ENCODE data around the gene ST6GALNAC4.

The ST6GALNAC4 gene

GRCh38 chr9:127896395-127897192, 20.2 kb downstream of the ST6GALNAC4 start:
- ChIA-PET POLR2A (no interaction called here), CTCF (interaction anchor here (0.7 to 1.6 kb wide), 5 partner anchors 12 to 162 kb away, joined by 3 to 5 read pairs (median 3); partner anchors contain the start of gene TOR2A)
- no peak for TF ChIP-seq CTCF (IDR thresholded peaks at IDR 0.05; ENCODE audit: control extremely low read depth, extremely low read depth, low read depth, missing control alignments)
- no peak for DNase-seq (ENCODE audit: extremely low spot score)

GRCh38 chr9:127895811-127896210, 21.0 kb downstream of the ST6GALNAC4 start:
- CTCF ChIA-PET = interaction anchor here (1.1 to 2.6 kb wide), 6 partner anchors 11 to 393 kb away, joined by 3 to 11 read pairs (median 4); no protein-coding TSS in a partner anchor
- no peak for TF ChIP-seq CTCF (IDR thresholded peaks at IDR 0.05; ENCODE audit: control extremely low read depth, extremely low read depth, low read depth, missing control alignments)
- POLR2A ChIA-PET = no interaction called here
- no peak for DNase-seq (ENCODE audit: extremely low spot score)

- CTCF ChIA-PET = interaction anchor here (2.6 to 3.6 kb wide), 2 partner anchors 8 to 24 kb away, joined by 11 to 15 read pairs; no protein-coding TSS in a partner anchor
- POLR2A ChIA-PET = interaction anchor here (1.1 kb wide), 1 partner anchor 24 kb away, joined by 3 read pairs; the partner anchor contains the start of gene ST6GALNAC4
- no peak for DNase-seq (ENCODE audit: extremely low spot score)
- no peak for TF ChIP-seq CTCF (IDR thresholded peaks at IDR 0.05; ENCODE audit: control extremely low read depth, extremely low read depth, low read depth, missing control alignments)
These were observed 23.4 kb downstream of the ST6GALNAC4 start for GRCh38 chr9:127893392-127893791.

GRCh38 chr9:127892831-127893230, 24.0 kb downstream of the ST6GALNAC4 start:
- no peak for TF ChIP-seq CTCF (IDR thresholded peaks at IDR 0.05; ENCODE audit: control extremely low read depth, extremely low read depth, low read depth, missing control alignments)
- no peak for DNase-seq (ENCODE audit: extremely low spot score)
- ChIA-PET CTCF (interaction anchor here (0.8 to 3.6 kb wide), 2 partner anchors 23 to 158 kb away, joined by 3 to 15 read pairs; partner anchors contain the start of gene TOR2A), POLR2A (interaction anchor here (1.1 kb wide), 1 partner anchor 24 kb away, joined by 3 read pairs; the partner anchor contains the start of gene ST6GALNAC4)

GRCh38 chr9:127890053-127890452, 26.8 kb downstream of the ST6GALNAC4 start:
- ChIA-PET POLR2A (interaction anchor here (0.6 kb wide), 1 partner anchor 11 kb away, joined by 6 read pairs; no protein-coding TSS in a partner anchor), CTCF (interaction anchor here (1.2 to 1.8 kb wide), 6 partner anchors 8 to 31 kb away, joined by 3 to 15 read pairs (median 6); no protein-coding TSS in a partner anchor)
- no peak for TF ChIP-seq CTCF (IDR thresholded peaks at IDR 0.05; ENCODE audit: control extremely low read depth, extremely low read depth, low read depth, missing control alignments)
- DNase-seq (ENCODE audit: extremely low spot score) = no peak

- peak; percentile 6 for TF ChIP-seq CTCF (IDR thresholded peaks at IDR 0.05; ENCODE audit: control extremely low read depth, extremely low read depth, low read depth, missing control alignments)
- CTCF ChIA-PET = interaction anchor here (0.8 to 2.1 kb wide), 4 partner anchors 16 to 102 kb away, joined by 3 to 7 read pairs (median 6); partner anchors contain the start of gene CDK9
- POLR2A ChIA-PET = interaction anchor here (0.6 to 0.7 kb wide), 2 partner anchors 14 to 29 kb away, joined by 3 to 4 read pairs; partner anchors contain the start of gene ST6GALNAC4
These were observed 29.0 kb downstream of the ST6GALNAC4 start for GRCh38 chr9:127887792-127888191.

More at GRCh38 chr9:127887792-127888191, 29.0 kb downstream of the ST6GALNAC4 start:
- DNase-seq (ENCODE audit: extremely low spot score) = no peak

Data from GM10248 (cell line).